H1 (cell line): ENCODE results near the gene FKBP5. TPM values are rescaled to one million over a fixed set of nuclear protein-coding genes. Genes with fewer than 3 reads are reported as not detected.

Experiments used
- BRCA1 ChIP-seq: IDR thresholded peaks from 2 replicates; pipeline ENCODE4 v1.6.1; 2012; ENCODE audit warnings: low read depth, low read length, improper control_type of control experiment
- CTBP2 ChIP-seq: IDR thresholded peaks from 2 replicates; pipeline ENCODE4 v1.7.0; 2011; ENCODE audit warnings: borderline replicate concordance, mild to moderate bottlenecking, moderate library complexity, mixed read lengths, low read length; ENCODE audit not compliant: insufficient read depth, insufficient read length
- KDM1A ChIP-seq: fragments of 200-600, 300-600 bp; sonication (generic); IDR thresholded peaks from 2 replicates; pipeline ENCODE4 v1.7.1; 2016; ENCODE audit warnings: mild to moderate bottlenecking, low read length, borderline replicate concordance
- MAFK ChIP-seq: IDR thresholded peaks from 2 replicates; pipeline ENCODE4 v1.6.1; 2012; ENCODE audit warnings: low read depth, mild to moderate bottlenecking, improper control_type of control experiment, low read length
- POLR2AphosphoS5 ChIP-seq: IDR thresholded peaks from 2 replicates; pipeline ENCODE4 v1.6.1; 2011; ENCODE audit warnings: low read depth, low read length
- RAD21 ChIP-seq, 2 experiments: IDR thresholded peaks in 1 of 2; conservative IDR thresholded peaks in 1 of 2; 2 replicates each; pipeline ENCODE4 v1.6.1; 2011; ENCODE audit warnings: low read depth in 2 of 2, low read length in 2 of 2, improper control_type of control experiment in 1 of 2, inconsistent platforms in 1 of 2, mild to moderate bottlenecking in 1 of 2, moderate library complexity in 1 of 2
- SIRT6 ChIP-seq: IDR thresholded peaks from one replicate; pipeline ENCODE4 v1.7.1; 2012; ENCODE audit warnings: low read length, inconsistent platforms
- YY1 ChIP-seq: IDR thresholded peaks from 2 replicates; pipeline ENCODE4 v1.6.1; 2011; ENCODE audit warnings: low read depth, mild to moderate bottlenecking, low read length
- polyA plus RNA-seq, 7 experiments: library from polyadenylated mRNA; depleted of rRNA in 3 of 7; stranded (reverse) in 5 of 7; unstranded in 2 of 7; fragments of >200 nt in 5 of 7; fragments of 200-250 nt in 2 of 7; gene quantifications; 1 replicate in 5 of 7; 2 replicates in 1 of 7; 4 replicates in 1 of 7; pipeline versions ENCODE4 v1.2.1 to v1.2.3, GENCODE V29; 2011 to 2013; ENCODE audit warnings: missing spikeins in 2 of 7, mixed read lengths in 2 of 7
- total RNA-seq: library from RNA; stranded (reverse); fragmentation: NEBNext Ultra II Directional; extraction: Animal tissue kit (Norgen Biotek cat#: 25700); gene quantifications from 2 replicates; pipeline ENCODE4 v1.2.1, GENCODE V29; 2021
- TF ChIP-seq, protein P1 (sequence below): fragments of 300-600 bp; sonication (generic); IDR thresholded peaks from 2 replicates; pipeline ENCODE4 v1.7.1; 2012; ENCODE audit warnings: low read length, moderate library complexity, mild to moderate bottlenecking, inconsistent platforms; ENCODE audit not compliant: insufficient replicate concordance
- TF ChIP-seq, protein P2 (sequence below): IDR thresholded peaks from 2 replicates; pipeline ENCODE4 v1.6.1; 2012; ENCODE audit warnings: inconsistent platforms

Gene FKBP5
- total and polyA plus RNA-seq, 2 of the 8 experiments (the other 6 are each of a cell fraction or from before 2014, with no cell fraction given) = 14.3 to 40.4 TPM

DNA sequence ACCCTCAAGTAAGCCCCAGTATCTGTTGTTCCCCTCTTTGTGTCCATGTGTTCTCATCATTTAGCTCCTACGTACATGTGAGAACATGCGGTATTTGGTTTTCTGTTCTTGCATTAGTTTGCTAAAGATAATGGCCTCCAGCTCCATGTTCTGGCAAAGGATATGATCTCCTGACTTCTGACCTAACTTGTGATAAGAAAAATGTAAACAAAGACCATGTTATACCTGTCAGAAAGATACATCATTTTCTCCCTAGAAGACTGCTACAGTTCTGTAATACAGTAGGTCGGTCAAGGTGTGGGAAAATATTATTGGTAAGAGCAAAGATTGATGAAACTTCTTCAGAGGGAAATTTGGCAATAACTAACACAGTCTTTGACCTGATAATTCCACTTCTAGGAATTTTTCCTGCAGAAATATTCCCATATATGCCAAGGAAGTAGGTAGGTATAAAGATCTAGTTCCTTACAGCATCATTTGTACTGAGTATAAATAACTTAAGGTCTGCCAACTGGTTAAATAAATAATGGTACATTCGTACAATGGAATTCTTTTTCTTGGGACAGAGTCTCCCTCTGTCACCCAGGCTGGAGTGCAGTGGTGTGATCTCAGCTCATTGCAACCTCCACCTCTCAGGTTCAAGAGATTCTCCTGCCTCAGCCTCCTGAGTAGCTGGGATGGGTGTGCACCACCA, 19.1 kb upstream of the FKBP5 start (continued):
- TF ChIP-seq, protein P1, sequence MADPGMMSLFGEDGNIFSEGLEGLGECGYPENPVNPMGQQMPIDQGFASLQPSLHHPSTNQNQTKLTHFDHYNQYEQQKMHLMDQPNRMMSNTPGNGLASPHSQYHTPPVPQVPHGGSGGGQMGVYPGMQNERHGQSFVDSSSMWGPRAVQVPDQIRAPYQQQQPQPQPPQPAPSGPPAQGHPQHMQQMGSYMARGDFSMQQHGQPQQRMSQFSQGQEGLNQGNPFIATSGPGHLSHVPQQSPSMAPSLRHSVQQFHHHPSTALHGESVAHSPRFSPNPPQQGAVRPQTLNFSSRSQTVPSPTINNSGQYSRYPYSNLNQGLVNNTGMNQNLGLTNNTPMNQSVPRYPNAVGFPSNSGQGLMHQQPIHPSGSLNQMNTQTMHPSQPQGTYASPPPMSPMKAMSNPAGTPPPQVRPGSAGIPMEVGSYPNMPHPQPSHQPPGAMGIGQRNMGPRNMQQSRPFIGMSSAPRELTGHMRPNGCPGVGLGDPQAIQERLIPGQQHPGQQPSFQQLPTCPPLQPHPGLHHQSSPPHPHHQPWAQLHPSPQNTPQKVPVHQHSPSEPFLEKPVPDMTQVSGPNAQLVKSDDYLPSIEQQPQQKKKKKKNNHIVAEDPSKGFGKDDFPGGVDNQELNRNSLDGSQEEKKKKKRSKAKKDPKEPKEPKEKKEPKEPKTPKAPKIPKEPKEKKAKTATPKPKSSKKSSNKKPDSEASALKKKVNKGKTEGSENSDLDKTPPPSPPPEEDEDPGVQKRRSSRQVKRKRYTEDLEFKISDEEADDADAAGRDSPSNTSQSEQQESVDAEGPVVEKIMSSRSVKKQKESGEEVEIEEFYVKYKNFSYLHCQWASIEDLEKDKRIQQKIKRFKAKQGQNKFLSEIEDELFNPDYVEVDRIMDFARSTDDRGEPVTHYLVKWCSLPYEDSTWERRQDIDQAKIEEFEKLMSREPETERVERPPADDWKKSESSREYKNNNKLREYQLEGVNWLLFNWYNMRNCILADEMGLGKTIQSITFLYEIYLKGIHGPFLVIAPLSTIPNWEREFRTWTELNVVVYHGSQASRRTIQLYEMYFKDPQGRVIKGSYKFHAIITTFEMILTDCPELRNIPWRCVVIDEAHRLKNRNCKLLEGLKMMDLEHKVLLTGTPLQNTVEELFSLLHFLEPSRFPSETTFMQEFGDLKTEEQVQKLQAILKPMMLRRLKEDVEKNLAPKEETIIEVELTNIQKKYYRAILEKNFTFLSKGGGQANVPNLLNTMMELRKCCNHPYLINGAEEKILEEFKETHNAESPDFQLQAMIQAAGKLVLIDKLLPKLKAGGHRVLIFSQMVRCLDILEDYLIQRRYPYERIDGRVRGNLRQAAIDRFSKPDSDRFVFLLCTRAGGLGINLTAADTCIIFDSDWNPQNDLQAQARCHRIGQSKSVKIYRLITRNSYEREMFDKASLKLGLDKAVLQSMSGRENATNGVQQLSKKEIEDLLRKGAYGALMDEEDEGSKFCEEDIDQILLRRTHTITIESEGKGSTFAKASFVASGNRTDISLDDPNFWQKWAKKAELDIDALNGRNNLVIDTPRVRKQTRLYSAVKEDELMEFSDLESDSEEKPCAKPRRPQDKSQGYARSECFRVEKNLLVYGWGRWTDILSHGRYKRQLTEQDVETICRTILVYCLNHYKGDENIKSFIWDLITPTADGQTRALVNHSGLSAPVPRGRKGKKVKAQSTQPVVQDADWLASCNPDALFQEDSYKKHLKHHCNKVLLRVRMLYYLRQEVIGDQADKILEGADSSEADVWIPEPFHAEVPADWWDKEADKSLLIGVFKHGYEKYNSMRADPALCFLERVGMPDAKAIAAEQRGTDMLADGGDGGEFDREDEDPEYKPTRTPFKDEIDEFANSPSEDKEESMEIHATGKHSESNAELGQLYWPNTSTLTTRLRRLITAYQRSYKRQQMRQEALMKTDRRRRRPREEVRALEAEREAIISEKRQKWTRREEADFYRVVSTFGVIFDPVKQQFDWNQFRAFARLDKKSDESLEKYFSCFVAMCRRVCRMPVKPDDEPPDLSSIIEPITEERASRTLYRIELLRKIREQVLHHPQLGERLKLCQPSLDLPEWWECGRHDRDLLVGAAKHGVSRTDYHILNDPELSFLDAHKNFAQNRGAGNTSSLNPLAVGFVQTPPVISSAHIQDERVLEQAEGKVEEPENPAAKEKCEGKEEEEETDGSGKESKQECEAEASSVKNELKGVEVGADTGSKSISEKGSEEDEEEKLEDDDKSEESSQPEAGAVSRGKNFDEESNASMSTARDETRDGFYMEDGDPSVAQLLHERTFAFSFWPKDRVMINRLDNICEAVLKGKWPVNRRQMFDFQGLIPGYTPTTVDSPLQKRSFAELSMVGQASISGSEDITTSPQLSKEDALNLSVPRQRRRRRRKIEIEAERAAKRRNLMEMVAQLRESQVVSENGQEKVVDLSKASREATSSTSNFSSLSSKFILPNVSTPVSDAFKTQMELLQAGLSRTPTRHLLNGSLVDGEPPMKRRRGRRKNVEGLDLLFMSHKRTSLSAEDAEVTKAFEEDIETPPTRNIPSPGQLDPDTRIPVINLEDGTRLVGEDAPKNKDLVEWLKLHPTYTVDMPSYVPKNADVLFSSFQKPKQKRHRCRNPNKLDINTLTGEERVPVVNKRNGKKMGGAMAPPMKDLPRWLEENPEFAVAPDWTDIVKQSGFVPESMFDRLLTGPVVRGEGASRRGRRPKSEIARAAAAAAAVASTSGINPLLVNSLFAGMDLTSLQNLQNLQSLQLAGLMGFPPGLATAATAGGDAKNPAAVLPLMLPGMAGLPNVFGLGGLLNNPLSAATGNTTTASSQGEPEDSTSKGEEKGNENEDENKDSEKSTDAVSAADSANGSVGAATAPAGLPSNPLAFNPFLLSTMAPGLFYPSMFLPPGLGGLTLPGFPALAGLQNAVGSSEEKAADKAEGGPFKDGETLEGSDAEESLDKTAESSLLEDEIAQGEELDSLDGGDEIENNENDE = no peak
- no peak for TF ChIP-seq CTBP2
- TF ChIP-seq SIRT6 = no peak
- no peak for TF ChIP-seq RAD21 (IDR thresholded peaks at IDR 0.05 in 1 of 2, conservative IDR thresholded peaks at IDR 0.05 in 1 of 2; ENCODE audit: low read depth in 2 of 2, low read length in 2 of 2)
- TF ChIP-seq POLR2AphosphoS5 = no peak
- TF ChIP-seq MAFK = no peak
- TF ChIP-seq KDM1A = no peak
- TF ChIP-seq YY1 = no peak
- TF ChIP-seq BRCA1 = no peak
- TF ChIP-seq, protein P2, sequence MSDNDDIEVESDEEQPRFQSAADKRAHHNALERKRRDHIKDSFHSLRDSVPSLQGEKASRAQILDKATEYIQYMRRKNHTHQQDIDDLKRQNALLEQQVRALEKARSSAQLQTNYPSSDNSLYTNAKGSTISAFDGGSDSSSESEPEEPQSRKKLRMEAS = no peak
